Sciatic nerve (tissue), 2 donors: Measurements from ENCODE around the gene PBX1. TPM values are rescaled to one million over a fixed set of nuclear protein-coding genes. Genes with fewer than 3 reads are reported as not detected.
"Not testable (repeated sequence)": the region's sequence is repeated elsewhere in the genome, so short reads cannot be mapped to it uniquely, and the experiment has no call there.

Source experiments
- ATAC-seq: fragments of 200-7000 bp; cut with Tn5 transposase; one replicate; pipeline ENCODE4 v1.9.1; 2020; ENCODE audit warnings: mild to moderate bottlenecking, moderate library complexity
- DNase-seq: peaks from one replicate; pipeline ENCODE4 v3.0.0-alpha.2; 2020; ENCODE audit warnings: low spot score
- intact Hi-C: fragments of 100-400 bp; cut with DNase I; formaldehyde crosslinking; loops from one replicate; pipeline ENCODE4 v1.14.2; 2022
- total RNA-seq: library from RNA; stranded (reverse); fragmentation: NEBNext Ultra II Directional; extraction: Animal tissue kit (Norgen Biotek cat#: 25700); gene quantifications from one replicate; pipeline ENCODE4 v1.2.1, GENCODE V29; 2021
- donor health status: DM: no; HTN: no; CAD: no.
- donor health status: DM: no; HTN: no; CAD: no.

The PBX1 gene
- 72.9 TPM for total RNA-seq

DNA sequence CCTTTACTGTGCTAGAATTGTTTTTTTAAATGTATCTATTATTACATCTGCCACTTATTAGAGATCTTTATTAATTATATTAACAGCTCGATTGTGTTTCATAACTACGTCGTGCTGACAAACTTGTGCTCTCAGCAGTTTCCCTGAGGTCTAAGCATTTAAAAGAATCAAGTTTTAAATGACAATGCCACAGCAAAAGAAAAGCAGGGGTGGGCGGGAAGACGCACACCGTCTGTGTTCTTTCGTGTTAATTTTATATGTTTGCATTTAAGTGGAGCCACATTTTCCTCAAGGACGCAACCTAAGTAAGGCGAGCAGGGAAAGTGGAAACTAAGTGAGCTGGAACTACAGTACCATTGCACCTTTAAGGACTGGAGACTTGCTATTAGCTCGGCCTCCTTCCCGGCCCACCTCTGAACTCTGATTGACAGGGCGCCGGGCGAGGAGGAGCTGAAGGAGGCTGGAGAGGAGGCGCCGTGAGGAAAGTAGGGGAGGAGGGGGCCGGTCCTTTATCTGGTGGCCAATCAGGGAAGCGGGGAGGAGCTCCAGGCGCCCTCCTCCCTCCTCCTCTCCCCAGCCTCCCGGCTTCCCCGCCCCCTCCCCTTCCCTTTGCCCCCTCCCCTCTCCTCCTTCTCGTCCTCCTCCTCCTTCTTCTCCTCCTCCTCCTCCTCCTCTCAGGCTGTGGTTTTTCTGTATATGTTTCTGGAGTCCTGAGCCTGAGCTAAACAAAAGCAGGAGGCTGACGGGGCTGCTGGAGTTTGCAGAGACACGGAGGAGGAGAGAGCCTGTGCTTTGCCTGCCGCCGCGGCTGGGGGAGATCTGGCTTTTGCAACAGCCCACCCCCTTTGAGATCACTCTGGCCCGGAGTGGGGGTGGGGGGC is at the start of gene PBX1:
TSS of gene PBX1 (plus strand) at position 724 of the 881 bp plus-strand sequence.
- ATAC-seq (peak; percentile 99), DNase-seq (peak; percentile 97)
- intact Hi-C loops, result no loop called here

- DNase-seq, result no peak
- ATAC-seq, result no peak
- intact Hi-C loops, result loop anchor here (5.0 kb wide), 1 partner anchor 1563 kb away; no protein-coding TSS in a partner anchor
Observed at GRCh38 chr1:164510435-164510834, 48.5 kb upstream of the PBX1 start.

DNA sequence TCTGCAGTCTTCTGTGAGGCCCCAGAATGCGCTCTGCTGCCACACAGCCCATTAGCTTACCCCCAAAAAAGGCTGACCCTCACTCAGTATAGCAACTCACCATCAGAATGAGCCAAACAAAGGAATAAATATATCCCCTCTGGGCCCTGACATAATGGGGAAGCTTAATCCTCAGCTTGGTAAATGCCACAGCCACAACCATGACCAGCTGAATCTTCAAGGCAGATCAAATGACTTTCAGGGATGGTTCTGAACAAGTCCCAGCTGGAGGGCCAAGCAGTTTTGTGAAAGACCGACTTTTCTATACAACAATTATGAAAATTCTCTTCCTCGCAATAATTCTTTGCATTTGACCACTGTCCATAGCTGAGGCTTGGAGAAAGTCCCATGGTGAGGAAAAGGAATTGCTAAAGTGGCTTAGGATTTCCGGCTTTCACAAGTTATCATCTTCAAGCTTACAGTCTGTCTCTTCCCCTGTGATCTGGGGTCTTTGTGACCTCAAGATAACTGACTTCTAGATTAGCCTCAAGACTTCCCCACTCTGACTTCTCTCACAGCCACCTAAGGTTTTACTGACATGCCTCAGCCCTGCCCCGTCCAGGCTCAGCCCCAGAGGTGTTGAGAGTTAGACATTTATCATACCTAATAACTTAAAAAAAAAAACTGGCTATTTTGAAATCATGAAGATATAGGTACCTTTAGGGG is 47.8 kb upstream of the PBX1 start:
- no peak for DNase-seq
- ATAC-seq, result no peak
- intact Hi-C loops, result loop anchor here (5.0 kb wide), 1 partner anchor 1564 kb away; no protein-coding TSS in a partner anchor

- intact Hi-C loops, result no loop called here
- DNase-seq (no peak), ATAC-seq (no peak)
Observed at GRCh38 chr1:164515231-164515630, 43.8 kb upstream of the PBX1 start.

GRCh38 chr1:164515711-164516331 is 43.2 kb upstream of the PBX1 start:
- DNase-seq, result no peak
- intact Hi-C loops, result no loop called here
- no peak for ATAC-seq

DNA sequence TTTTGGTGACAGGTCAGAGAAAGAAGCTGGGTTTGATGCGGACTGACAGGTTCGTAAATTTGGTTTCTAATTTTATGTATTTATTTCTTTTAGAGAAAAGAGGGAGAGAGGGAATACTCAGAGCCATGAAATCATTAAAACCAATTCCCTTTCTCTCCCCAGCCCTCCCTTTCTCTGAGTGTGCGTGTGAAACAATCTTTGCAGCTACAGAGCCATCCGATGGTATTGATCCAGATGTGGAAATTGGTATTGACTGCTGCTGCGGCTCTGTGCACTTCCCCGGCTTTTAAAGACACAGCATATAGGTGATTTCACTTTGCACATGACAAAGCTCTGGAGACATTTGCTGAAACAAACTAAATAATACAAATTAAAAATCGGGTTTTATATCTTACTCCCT is 42.4 kb upstream of the PBX1 start:
- intact Hi-C loops, result no loop called here
- no peak for ATAC-seq
- DNase-seq, result no peak

DNA sequence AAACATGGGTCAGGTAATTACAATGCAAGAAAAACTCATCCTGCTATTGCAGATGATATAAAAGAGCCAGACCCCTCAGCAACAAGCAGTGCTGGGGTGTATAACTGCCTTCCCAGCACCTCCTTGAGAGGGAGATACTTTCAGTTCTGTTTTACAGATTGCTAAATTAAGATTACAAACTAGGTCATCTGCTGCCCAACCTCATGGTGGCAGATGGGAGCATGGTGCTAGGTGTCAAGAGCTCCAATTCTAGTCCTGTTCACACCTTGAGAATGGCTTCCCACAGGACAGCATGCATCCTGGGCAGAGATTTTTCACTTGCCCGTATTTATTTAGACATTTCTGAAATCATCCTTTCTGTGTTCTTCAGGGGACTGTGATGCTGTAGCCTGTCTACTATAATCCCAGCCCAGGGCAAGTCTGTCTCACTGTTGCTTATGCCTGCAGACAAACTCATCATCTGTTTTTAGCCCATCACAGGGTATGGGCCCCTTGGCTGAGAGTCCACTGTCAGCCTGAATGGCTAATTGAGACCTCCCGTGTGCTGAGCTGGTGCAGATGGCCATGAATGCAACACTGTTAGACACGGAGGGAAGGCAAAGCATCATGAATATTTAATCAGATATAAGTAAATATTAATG is 40.2 kb upstream of the PBX1 start:
- ATAC-seq, result no peak
- intact Hi-C loops, result no loop called here

DNA sequence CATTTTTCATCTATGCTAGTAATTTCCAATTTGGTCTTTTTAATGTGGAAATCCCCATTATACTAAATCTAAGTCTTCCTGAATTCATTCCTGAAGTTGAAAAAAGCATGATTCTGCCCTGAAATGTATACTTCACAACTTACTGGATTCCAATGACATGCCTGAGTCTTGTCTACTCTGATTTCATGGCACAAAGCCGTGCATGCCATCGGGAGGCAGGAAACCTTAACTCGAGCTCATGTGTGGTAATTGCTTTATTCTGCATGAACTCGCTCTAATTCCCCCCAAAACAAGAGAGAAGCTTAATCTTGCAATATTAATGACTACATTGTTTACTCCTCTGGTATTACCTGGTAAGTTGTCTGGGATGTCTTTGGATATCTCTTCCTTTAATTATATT is 39.6 kb upstream of the PBX1 start:
- intact Hi-C loops, result no loop called here

More for the DNA sequence above, 40.2 kb upstream of the PBX1 start:
- no peak for DNase-seq

GRCh38 chr1:164524810-164525209 is 34.2 kb upstream of the PBX1 start:
- ATAC-seq (no peak), DNase-seq (no peak)
- intact Hi-C loops, result no loop called here

More for the DNA sequence above, 39.6 kb upstream of the PBX1 start:
- ATAC-seq (no peak), DNase-seq (no peak)

DNA sequence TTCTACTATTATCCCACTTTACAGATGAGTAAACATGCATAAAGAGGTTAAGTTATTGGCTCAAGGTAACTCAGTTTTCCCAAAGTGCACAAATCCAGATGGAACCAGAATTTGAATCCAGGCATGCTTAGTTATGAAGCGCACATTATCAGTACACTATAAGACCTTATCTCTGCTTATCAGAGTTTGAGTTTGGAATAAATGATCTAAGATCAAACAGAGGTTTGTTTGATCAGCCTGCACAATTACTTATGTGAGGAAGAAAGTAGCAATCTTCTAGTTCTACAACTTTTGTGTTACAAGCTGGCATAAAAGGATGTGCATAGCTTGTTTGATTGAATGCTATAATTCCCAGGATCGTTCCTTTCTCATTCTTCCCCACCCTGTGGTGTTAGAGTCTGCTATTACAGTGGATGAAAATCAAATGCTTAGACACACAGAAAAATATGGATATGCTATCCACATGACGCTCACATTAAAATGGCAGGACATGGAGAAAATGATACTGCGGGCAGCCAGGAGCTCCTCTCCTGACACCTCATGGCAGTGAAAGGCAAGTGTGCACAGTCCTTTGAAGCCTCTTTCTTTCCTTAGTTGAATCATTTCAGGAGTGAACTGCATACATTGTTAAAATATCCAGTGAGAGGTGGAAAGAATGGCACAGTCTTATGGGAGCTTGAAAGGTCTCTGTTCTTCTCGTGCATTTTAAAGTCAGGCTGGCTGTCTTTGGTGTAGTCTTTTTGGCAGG is 23.9 kb upstream of the PBX1 start:
- ATAC-seq (no peak), DNase-seq (no peak)
- intact Hi-C loops, result no loop called here

DNA sequence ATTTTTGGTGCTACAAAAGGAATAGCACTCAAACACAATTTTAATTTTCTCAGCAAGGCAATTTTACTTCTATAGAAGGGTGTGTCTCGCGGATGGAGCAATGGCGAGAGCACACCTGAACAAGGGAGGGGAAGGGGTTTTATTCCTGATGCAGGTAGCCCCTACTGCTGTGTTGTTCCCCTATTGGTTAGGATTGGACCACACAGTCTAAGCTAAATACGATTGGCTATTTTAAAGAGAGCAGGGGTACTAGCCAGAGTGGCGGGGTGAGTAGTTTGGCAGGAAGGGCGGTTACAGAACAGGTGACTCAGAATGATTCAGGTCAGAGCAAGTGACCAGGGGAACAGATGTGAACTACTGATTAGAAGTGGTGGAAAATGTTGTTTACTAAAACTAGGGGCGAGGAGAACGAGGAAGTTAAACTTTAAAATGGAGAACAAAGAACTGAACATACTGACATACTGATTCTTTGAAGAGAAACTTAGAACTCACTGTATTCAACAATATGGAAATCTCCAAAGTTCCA is 6.5 kb upstream of the PBX1 start:
- ATAC-seq, intact Hi-C loops, DNase-seq: not testable (repeated sequence)

GRCh38 chr1:164557270-164557669 is 1.7 kb upstream of the PBX1 start:
- intact Hi-C loops, result no loop called here
- ATAC-seq (no peak), DNase-seq (no peak)

- ATAC-seq (peak; percentile 48), DNase-seq (peak; percentile 61)
- intact Hi-C loops, result no loop called here
Observed at GRCh38 chr1:164559342-164560051, 513 bp downstream of the PBX1 start.

- intact Hi-C loops, result no loop called here
- no peak for ATAC-seq
- no peak for DNase-seq
Observed at GRCh38 chr1:164560121-164560541, 1.1 kb downstream of the PBX1 start.

GRCh38 chr1:164560556-164560955 is 1.6 kb downstream of the PBX1 start:
- no peak for ATAC-seq
- intact Hi-C loops, result no loop called here
- no peak for DNase-seq

DNA sequence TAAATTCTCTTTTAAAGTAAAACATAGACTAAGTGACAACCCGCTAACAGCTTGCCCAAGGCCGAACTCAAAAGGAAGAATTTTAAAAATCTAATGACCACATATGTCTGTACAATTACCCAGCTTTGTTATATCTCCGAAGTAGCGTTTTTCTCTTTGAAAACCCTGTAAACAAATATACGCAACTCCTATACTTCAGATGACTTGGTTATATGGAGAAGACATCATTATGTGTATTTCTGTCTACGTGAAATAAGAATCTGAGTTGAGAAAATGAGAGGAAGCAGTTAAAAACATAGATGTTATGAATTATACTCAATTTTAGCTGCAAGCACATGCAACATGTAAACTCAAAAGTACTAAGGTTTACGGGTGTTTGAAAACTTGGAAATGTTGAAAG is 2.0 kb downstream of the PBX1 start:
- ATAC-seq (no peak), DNase-seq (no peak)
- intact Hi-C loops, result no loop called here

- intact Hi-C loops, result no loop called here
- DNase-seq (no peak), ATAC-seq (no peak)
Observed at GRCh38 chr1:164561472-164561871, 2.5 kb downstream of the PBX1 start.

- intact Hi-C loops, result no loop called here
- ATAC-seq, result no peak
- no peak for DNase-seq
Observed at GRCh38 chr1:164562061-164562460, 3.1 kb downstream of the PBX1 start.
